Subcutaneous adipose tissue (tissue), 4 donors: Measurements from ENCODE around the gene DBI. TPM values are rescaled to one million over a fixed set of nuclear protein-coding genes. Genes with fewer than 3 reads are reported as not detected.

Experiments used
- total RNA-seq, 4 donors: library from RNA; depleted of rRNA; stranded (reverse); fragments of >200 nt; gene quantifications; one replicate each; pipeline ENCODE4 v1.1.0, GENCODE V29; 2016
- TF ChIP-seq, protein P1 (sequence below): fragments of 450-650 bp; IDR thresholded peaks from one replicate; pipeline ENCODE4 v1.5.1; 2016; ENCODE audit warnings: low read depth, mild to moderate bottlenecking, control low read depth, antibody characterized with exemption, moderate library complexity

DBI gene
- total RNA-seq, 4 donors from 2014 or later = 187 to 480 (median 327) TPM

DNA sequence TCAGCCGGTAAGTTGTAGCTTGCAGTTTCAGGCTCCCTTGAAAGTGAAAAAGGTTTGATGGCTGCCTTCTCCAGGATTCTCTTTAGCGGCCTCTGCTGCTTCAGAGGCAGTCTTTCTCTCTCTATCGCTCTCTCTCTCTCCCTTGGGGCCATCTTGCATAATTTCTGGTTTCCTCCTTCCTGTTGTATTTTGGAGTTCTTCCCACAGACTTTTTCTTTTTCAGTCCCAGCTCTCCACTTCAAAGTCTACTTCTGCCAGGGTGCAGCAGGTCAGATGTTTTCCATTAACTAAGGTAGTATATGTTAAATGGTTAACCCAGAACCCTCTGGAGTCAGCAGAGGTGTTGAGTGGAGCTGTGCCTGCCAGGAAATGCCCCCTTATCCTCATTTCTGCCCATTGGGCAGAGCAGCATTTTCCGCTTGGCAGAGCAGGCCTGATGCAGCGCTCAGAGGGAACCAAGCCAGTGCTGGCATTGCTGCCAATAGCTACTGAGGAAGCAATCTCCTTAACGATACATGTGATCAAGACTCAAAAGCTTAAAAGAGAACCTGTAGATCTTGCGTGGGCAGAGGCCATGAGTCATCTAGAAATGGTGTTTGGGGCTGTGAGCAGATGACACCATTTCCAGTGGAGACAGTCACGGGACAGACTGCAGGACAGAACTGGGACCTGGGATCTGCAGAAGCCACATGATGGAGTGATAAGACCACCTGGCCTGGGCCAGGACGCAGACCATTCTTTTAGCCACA, 20.8 kb downstream of the DBI start:
- TF ChIP-seq, protein P1, sequence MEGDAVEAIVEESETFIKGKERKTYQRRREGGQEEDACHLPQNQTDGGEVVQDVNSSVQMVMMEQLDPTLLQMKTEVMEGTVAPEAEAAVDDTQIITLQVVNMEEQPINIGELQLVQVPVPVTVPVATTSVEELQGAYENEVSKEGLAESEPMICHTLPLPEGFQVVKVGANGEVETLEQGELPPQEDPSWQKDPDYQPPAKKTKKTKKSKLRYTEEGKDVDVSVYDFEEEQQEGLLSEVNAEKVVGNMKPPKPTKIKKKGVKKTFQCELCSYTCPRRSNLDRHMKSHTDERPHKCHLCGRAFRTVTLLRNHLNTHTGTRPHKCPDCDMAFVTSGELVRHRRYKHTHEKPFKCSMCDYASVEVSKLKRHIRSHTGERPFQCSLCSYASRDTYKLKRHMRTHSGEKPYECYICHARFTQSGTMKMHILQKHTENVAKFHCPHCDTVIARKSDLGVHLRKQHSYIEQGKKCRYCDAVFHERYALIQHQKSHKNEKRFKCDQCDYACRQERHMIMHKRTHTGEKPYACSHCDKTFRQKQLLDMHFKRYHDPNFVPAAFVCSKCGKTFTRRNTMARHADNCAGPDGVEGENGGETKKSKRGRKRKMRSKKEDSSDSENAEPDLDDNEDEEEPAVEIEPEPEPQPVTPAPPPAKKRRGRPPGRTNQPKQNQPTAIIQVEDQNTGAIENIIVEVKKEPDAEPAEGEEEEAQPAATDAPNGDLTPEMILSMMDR = no peak

DNA sequence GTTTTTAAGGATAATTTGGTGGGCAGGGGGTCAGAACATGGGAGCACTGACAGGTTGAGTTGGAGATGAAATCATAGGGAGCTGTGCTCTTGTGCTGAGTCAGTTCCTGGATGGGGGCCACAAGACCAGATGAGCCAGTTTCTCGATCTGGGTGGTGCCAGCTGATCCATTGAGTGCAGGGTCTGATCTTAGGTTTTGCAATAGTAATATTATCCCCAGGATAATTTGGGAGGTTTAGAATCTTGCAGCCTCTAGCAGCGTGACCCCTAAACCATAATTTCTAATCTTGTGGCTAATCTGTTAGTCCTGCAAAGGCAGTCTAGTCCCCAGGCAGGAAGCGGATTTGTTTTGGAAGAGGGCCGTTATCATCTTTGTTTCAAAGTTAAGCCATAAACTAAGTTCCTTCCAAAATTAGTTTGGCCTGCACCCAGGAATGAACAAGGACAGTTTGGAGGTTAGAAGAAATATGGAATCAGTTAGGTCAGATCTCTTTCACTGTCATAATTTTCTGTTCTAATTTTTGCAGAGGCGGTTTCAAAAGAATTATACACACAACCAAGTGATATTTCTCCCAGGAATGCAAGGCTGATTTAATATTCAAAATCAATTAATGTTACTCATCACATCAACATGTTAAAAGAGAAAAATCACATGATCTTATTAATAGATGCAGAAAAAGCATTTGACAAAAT, 23.0 kb downstream of the DBI start:
- TF ChIP-seq, protein P1 = no peak

DNA sequence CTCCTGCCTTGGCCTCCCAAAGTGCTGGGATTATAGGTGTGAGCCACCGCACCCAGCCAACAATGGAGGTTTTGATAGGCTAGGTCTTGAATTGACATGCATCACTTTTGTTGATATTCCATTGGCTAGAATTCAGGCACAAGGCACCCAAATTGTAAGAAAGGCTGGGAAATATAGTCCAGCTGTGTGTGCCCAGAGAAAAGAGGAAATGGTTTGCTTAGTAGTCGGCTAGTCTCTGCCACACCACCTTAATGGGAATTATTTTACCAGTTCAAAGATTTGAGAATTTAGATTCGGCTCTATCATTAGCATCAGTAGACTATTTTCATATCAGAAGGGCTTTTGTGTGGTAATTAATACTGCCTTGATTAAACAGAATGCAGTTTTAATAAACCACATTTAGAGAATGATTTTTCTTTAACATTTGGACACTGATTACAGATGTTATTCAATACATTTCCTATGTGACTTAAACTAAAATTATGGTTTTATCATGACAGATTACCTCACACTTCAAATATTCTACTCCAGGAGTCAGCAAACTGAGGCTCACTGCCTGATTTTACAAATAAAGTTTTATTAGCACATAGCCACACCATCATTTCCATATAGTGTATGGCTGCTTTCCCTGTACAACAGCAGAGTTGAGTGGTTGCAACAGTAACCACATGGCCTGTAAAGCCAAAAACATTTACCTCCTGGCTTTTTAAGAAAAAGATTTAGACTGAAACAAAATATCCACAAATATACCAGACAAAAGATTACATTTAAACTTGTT, 27.4 kb downstream of the DBI start:
- TF ChIP-seq, protein P1 = no peak

DNA sequence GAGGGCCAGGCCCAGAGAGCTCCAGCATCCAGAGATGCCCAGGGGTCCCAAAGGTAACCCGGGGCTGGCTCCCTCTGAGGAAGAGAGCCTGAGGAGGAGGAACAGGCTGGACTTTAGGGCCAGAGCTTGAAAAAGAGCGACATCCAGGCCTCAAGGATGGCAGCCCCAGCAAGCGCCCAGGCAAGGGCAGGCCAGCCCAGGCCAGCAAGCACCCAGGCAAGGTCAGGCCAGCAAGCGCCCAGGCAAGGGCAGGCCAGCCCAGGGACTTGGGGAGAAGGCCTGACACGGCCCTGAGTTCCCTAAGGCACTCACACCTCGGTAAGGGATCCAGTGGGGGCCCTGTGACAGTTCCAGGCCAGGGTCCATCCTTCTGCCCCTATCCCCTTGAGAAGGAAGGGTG, 30.4 kb downstream of the DBI start:
- TF ChIP-seq, protein P1 = no peak

DNA sequence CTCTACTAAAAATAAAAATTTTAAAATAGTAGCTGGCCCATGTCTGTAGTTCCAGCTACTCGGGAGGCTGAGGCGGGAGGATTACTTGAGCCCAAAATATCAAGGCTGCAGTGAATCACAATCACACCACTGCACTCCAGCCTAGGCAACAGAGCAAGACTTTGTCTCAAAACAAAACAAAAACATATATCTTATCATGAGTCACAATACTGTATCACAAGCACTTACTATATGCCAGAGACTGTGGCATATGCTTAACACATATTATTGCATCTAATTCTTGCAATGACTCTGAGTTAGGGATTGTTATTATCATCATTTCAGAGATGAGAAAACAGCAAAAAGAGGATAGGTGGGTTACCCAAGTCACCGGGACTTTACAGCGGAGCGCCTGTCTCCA, 35.3 kb downstream of the DBI start:
- TF ChIP-seq, protein P1 = no peak

DNA sequence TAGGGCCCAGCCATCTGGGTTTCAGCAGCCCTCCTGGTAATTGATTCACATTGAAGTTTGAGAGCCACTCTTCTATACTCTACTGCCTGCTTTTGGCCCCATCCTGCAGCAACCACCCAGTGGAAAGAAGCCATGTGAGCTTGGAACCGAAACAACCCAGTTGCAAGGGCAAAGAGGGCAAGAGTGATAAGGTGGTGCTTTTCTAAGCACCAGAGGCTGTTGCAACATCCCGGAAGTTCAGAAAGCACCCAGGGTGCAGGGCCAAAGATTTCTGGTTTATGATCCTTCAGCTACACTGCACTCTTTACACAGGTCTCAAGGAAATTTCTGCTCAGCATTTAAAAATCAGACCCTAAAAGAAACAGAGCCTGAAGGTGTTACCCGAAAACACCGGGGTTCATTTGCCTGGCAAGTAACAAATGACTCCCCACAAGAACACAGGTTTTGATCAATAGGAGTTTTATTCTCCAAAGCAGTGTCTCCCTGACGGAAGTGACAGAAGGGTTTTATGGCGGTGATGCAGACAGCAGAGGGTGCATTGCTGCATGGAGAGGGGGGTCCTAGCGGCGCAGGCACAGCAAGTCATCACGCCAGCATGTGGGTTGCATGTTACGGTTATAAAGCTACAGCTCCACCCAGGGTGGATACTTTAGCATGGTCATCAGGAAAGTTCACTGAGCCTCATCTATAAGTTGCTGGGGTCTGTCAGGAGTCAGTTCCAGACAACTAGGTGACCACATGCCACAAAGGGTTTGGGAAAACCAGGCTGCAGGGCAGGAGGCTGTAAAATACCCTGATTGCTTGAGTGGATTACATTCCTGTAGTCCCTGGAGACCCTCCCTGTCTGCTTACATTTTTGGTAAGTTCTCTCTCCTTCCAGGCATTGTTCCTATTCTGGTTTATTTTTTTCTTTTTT, 36.1 kb downstream of the DBI start:
- TF ChIP-seq, protein P1 = no peak
